ENCODE measurements around the gene MINK1.
"Not testable (repeated sequence)": the region's sequence is repeated elsewhere in the genome, so short reads cannot be mapped to it uniquely, and the experiment has no call there.

The MINK1 gene

DNA sequence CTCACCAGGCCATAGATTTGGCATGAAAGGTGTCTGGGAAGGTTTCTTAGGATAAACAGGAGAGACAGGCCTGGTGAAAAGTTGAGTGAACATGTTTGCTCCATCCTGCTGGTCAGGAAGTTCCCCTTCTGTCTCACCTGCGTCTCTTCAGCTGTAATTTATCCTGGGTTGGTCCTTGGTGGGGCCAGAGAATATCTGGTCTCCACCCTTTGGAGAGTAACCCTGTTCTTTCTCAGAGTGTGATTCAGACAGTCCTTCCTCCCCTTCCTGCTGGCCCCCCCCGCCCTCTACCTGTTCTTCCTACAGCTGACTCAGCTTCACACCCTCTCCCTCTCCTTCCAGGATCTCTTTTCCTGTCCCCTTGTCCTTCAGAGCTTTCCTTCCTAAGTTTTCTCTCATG is 17.1 kb downstream of the MINK1 start:
- no peak for DNase-seq

DNA sequence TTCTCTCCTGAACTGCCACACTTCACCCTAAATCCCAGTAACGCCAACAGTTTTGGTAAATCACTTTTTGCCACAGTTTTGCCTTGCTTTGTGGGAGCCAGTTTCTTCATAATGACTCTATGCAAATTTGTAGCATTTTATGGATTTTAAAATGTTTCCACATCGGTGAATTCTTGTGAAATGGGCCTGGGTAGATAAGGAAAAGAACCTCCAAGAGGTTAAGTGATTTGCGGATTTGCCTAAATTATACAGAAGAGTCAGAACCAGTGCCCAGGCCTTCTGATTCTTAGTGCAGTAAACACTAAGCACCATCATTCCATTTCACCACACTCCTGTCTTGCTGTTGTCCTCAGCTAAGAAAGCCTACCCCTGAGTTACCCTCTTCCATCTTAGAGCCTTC is 17.9 kb downstream of the MINK1 start:
- no peak for DNase-seq

DNA sequence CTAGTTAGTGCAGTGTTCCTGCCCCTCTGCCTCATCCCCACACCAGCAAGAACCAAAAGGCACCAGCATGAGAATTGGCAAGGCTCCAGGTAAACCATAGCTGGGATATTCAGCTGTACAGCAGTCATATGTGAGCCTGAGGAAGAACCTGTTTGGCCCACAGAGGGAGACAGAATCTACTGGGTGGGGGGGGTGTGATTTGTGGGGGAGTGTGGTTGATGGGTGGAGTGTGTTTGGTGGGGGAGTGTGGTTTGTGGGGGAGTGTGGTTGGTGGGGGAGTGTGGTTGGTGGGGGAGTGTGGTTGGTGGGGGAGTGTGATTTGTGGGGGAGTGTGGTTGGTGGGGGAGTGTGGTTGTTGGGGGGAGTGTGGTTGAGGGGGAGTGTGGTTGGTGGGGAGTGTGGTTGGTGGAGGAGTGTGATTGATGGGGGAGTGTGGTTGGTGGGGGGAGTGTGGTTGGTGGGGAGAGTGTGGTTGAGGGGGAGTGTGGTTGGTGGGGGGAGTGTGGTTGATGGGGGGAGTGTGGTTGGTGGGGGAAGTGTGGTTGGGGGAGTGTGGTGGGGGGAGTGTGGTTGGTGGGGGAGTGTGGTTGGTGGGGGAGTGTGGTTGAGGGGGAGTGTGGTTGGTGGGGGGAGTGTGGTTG is 19.5 kb downstream of the MINK1 start:
- peak; percentile 51 for DNase-seq

DNA sequence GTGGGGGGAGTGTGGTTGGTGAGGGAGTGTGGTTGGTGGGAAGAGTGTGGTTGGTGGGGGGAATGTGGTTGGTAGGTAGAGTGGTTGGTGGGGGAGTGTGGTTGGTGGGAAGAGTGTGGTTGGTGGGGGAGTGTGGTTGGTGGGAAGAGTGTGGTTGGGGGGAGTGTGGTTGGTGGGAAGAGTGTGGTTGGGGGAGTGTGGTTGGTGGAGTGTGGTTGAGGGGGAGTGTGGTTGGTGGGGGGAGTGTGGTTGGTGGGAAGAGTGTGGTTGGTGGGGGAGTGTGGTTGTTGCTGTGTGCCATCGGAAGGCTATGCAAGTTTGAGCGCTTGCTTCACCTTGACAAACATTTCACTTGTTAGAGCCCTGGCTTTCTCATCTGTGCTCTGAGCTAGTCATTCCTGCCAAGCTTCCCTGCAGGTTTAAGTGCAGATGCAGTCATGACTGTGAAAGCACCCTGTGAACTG is 20.1 kb downstream of the MINK1 start:
- no peak for DNase-seq

DNA sequence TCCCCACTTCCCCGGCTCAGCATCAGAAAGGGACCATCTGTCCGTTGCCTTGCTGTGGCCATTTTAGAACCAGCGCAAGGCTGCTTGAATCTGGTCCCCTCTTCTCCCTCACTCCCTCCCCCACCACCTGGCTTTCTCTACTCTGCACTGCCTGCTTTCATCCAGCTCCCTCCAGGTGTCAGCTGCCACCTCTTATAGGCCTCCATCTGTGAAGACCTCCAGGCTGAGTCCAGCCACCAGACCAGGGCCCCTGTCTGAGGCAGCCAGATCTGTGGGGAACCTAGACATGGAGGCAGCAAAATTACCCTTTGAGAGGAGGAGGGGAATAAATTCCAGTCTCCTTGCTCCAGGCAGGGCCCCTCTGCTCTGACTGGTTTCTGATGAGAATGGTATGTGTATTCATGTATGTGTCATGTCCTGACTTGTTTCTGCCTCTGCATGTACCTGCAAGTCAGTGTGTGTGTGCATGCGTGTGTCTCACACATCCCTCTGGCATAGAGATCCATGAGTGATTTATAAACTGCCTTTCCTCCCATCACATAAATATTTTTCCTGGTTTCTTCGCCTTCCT is 21.1 kb downstream of the MINK1 start:
- DNase-seq, result no peak

DNA sequence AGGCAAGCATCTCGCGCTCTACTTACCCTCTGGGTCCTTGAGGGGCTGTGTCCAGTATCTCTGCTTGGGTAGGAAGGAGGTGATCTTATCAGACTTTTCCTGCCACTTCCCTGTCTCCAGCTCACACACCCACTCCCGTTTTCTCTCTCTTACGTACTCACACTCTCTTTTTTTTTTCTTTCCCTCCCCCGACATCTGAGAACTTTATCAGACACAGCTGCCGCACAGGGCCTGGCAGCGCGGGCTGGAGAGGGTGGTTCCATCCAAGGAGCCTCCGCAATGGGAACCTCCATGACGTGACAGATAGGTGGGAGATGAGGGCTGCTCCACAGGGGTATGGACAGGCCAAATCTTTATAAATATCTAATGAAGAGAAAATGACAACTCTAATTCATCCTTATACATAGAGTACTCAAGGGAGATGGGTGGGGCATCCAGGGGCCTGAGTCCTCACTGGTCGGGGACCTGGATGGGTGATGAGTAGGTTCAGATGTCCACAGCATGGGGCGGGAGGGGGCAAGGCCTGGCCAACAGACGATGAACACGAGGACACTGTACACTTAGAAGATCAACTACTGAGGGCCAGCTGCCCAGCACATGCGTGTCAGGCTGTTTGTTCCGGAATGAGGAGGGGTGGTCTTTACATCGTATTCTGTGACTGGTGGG is 23.3 kb downstream of the MINK1 start:
- no peak for DNase-seq

DNA sequence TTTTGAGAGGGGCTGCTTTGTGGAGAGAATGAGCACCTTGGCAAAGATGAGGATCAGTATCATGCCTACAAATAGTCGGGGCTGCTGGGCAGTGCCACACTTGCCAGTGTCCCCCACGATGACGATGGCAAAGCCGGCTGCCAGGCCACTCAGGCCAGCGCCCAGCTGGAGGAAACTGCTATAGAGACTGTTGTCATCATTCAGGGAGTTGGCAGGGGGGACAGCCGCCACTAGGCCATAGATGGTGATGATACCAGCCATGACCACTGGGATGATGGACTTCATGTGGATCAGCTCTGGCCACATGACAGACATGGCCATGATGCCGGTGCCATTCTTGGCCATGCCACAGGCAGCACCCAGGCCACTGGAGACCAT is 23.8 kb downstream of the MINK1 start:
- DNase-seq, result no peak

DNA sequence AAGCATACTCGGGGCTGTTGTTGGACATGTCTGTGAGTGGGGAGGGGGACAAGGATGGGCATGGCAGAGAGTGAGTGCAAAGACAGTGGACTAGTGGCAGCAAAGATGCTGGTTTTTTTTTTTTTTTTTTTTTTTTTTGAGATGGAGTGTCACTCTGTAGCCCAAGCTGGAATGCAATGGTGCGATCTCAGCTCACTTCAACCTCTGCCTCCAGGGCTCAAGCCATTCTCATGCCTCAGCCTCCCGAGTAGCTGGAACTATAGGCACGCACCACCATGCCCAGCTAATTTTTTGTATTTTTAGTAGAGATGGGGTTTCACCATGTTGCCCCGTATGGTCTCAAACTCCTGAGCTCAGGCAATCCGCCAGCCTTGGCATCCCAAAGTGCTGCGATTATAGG is 24.2 kb downstream of the MINK1 start:
- not testable (repeated sequence) for DNase-seq

DNA sequence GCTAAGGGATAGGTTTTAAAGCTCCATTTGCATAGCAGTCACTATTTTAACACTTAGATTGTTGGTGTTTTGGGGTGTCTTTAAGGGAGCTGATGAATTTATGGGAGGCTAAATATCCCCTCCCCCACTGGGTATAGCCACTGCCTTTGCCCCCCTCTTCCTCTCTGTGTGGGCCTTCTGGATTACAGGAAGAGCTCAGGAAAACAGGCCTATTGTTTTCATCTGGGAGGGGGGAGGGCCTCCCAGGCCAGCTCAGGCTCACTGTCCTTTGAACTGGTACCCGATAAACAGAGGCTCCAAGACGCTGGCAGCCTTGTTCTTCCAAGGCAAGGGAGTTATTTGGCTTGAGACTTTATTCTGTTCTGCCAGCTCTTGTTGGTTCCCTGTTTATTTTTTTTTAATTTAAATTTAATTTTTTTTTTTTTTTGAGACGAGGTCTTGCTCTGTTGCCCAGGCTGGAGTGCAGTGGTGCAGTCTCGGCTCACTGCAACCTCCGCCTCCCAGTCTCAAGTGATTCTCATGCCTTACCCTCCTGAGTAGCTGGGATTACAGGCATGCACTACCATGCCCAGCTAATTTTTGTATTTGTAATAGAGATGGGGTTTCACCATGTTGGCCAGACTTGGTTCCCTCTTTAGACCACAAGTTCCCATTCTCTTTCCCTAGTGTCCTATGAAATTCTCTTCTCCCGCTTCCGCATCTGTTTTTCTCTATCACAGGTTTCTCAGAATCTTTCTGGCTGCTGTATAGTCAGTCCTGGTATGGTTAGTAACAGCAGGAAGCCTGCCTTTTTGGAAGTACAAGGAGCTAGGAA is 25.1 kb downstream of the MINK1 start:
- no peak for DNase-seq

DNA sequence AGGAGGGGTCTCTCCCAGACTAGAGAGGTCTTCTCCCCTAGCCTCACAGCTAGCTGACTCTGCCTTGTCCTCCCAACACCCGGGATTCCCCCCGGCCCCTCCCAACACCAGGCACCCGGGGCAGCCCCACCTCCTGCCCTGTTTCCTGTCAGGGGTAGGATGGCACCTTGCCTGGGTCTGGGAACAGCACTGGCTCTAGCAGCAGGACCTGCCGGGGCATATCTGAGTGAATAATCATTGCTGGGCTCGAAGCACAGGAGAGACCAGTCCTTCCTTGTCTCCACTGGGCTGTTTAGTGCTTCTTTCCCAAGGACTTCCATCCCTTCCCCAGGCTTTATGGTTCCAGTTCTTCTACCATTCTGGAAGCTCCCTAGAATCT is 25.7 kb downstream of the MINK1 start:
- DNase-seq, result no peak

DNA sequence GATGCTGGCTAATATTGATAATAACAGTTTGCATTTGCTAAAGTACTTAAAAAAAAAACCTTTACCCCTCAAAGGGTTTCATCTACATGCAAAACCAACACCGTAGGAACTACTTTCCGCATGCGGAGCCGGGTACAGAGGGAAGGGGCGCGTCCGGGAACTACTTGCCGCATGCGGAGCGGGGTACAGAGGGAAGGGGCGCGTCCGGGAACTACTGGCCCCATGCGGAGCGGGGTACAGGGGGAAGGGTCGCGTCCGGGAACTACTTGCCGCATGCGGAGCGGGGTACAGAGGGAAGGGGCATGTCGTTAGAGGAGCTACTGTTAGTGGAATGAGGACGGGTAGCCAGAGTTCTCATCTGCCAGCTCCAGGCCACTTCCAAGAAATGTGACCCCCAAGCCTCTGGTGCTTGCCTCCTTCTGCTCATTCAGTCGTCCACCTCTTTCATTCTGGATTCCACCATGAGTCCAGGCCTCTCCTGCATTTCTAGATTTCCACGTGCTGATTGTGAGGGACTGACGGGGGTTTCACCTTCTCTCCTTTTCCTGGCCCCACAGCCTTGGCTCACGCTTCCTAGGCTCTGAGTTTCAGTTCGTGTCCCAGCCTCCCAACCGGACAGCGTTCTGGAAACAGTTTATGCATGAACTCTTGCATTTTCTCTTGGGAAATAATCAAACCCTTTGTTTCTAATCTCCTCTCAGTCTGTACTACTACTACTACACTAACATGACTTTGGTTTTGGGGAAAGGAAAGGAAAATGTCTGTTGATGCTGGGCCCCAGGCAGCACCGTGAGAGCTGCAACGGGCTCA is 26.9 kb downstream of the MINK1 start:
- no peak for DNase-seq

- DNase-seq, result no peak
These were observed 27.5 kb downstream of the MINK1 start for GRCh38 chr17:4860651-4861050.

DNA sequence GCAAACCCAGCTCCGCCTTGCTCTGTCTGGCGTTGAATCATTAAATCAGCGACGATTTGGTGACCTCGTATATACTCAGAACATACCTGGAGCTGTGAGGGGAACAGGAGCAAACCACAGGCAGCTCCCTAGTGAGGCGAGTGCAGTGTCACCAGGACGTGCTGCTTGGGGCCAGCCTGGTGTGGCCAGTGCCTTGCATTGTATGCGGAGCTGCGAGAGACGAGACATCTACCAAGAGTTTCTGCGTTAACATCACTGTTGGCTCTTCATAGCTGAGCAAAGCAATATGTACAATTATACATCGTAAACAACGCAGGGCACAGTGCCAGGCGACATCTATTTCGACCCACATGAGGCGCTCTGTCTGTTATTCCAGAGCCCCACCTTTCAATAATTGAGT is 27.9 kb downstream of the MINK1 start:
- DNase-seq, result no peak

DNA sequence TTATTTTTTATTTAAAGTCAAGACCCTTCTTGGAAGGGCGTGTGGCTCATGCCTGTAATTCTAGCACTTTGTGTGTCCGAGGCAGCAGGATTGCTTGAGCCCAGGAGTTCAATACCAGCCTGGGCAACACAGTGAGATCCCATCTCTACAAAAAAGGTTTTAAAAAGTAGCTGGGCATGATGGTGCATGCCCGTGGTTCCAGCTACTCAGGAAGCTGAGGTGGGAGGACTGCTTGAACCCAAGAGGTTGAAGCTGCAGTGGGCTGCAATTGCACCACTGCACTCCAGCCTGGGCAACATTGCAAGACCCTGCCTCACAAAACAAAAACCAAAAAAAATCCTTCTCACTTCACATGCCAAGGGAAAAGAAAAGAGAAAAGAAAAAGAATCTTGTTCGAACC is 29.6 kb downstream of the MINK1 start:
- DNase-seq, result no peak

- no peak for DNase-seq
These were observed 30.2 kb downstream of the MINK1 start for GRCh38 chr17:4863321-4863720.

GRCh38 chr17:4867535-4867934 is 34.4 kb downstream of the MINK1 start:
- not testable (repeated sequence) for DNase-seq

DNA sequence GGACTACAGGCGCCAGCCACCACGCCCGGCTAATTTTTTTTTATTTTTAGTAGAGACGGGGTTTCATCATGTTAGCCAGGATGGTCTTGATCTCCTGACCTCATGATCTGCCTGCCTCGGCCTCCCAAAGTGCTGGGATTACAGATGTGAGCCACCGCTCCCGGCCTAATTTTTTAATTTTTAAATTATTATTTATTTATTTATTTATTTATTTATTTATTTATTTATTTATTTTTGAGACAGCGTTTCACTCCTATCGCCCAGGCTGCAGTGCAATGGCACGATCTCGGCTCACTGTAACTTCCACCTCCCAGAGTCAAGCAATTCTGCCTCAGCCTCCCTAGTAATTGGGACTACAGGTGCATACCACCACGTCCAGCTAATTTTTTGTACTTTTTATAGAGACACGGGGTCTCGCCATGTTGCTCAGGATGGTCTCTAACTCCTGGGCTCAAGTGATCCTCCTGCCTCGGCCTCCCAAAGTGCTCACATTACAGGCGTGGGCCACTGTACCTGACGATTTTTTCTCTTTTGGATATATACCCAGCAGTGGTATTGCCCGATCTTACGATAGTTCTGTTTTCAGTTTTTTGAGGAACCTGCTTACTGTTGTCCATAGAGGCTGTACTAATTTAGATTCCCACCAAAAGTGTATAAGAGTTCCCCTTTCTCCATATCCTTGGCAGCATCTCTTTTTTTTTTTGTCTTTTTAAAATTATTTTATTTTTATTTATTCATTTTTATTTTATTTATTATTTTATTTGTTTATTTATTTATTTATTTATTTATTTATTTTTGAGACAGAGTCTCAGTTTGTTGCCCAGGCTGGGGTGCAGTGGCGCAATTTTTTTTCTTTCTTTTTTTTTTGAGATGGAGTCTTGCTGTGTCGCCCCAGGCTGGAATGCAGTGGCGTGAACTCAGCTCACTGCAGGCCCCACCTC is 36.2 kb downstream of the MINK1 start:
- not testable (repeated sequence) for DNase-seq

GRCh38 chr17:4870855-4871254 is 37.7 kb downstream of the MINK1 start:
- no peak for DNase-seq

DNA sequence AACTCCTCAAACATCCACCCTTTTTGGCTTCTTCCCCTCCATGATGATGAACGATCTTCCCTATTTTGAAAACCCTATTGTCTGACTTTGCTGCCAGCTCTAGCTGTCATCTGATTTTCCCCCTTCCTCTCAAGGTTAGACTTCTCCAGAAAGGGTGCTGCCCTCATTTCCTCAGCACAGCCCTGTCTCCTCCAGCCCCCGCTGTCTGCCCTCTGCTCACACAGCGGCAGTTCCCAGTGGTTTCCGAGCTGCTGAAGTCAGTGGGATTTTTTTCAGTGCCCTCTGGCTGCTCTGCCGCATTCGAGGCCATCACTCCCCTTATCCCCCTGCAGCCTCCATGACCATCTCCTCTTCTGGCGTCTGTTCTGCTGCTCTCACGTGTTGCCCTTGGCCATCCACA is 39.6 kb downstream of the MINK1 start:
- DNase-seq, result no peak

GRCh38 chr17:4877089-4877488 is 43.9 kb downstream of the MINK1 start:
- DNase-seq, result no peak

- DNase-seq, result no peak
These were observed 46.5 kb downstream of the MINK1 start for GRCh38 chr17:4879601-4880000.

- DNase-seq, result no peak
These were observed 47.7 kb downstream of the MINK1 start for GRCh38 chr17:4880857-4881256.

Measured in RPMI8226 (cell line).